ENCODE measurements around the gene CD44. TPM values are rescaled to one million over a fixed set of nuclear protein-coding genes. Genes with fewer than 3 reads are reported as not detected.

The CD44 gene
- total RNA-seq, 1 experiment from 2014 or later = 6.1 TPM

DNA sequence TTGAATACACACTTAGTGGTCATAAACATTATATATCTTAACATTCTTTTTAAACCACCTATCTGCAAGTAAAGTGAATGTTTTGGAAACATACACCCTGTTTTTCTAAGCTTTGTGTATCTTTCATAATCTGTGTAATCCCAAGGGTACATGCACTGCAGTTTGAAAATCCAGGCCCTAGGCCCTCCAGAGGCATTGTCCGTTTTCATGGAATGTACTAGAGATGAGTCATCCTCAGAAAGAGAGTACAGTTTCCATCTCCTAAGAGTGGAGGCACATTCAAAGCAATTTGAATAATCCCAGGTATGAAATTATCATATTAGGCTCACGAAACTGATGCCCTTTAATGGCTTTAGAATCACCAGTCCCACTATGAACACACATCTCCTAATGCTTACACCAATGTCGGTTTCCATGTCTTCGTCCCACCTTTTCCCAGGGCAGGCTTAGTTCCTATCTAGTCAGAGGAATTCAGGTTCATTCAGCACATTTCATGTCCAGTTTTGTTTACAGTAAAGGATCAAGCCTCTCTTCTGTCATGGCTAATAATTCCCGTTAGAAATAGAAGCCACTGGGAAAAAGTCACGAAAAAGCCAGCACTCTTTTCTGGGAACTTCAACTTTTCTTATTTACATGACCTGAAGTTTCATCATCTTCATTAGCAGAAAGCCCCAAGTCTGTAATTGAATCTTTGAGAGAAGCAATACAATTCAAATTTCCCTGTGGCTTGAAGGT is 39.5 kb upstream of the CD44 start:
- Histone ChIP-seq H3T11ph (ENCODE audit: low read length) (no peak overlapping the region), H3K27me3 (ENCODE audit: insufficient read depth, low read length) (no peaks in the 10 kb centered on the region), H3K9ac (ENCODE audit: extremely low read depth, insufficient read length, low read length) (no peak overlapping the region), H3K14ac (ENCODE audit: insufficient read depth, low read length) (no peak overlapping the region), H4K5ac (ENCODE audit: insufficient read length, low read depth, low read length) (no peak overlapping the region), H3K4me2 (ENCODE audit: insufficient read depth, insufficient read length, low read length) (no peak overlapping the region), H3K18ac (ENCODE audit: insufficient read length, low read depth, low read length) (no peak overlapping the region), H3K4ac (ENCODE audit: low read depth, low read length) (no peak overlapping the region), H3K79me2 (ENCODE audit: insufficient read depth, low read length) (no peaks in the 10 kb centered on the region), H3K79me1 (ENCODE audit: insufficient read depth, low read depth, low read length, poor library complexity, severe bottlenecking) (no peaks in the 10 kb centered on the region), H2BK20ac (ENCODE audit: low read depth, low read length, poor library complexity, severe bottlenecking) (no peak overlapping the region), H2BK5ac (ENCODE audit: insufficient read length, low read length) (no peak overlapping the region), H2BK15ac (ENCODE audit: low read depth, low read length) (no peak overlapping the region), H3K9me3 (ENCODE audit: control insufficient read depth, low read depth, low read length) (no peaks in the 10 kb centered on the region), H2BK120ac (ENCODE audit: low read depth, low read length, poor library complexity, severe bottlenecking) (no peak overlapping the region), H4K8ac (replicated peaks; ENCODE audit: insufficient read length, low read depth, low read length) (no peak overlapping the region), H3K4me1 (ENCODE audit: insufficient read depth, low read length) (no peaks in the 10 kb centered on the region), H3K27ac (ENCODE audit: insufficient read length, low read depth, low read length) (no peak overlapping the region), H2BK12ac (ENCODE audit: insufficient read length, low read depth, low read length) (no peak overlapping the region), H4K20me1 (ENCODE audit: control insufficient read depth, insufficient read depth, insufficient read length) (no peaks in the 10 kb centered on the region), H2AK5ac (ENCODE audit: insufficient read length, low read length) (no peak overlapping the region), H2AFZ (ENCODE audit: low read length) (no peak overlapping the region), H3K56ac (ENCODE audit: insufficient read length, low read depth, low read length) (no peak overlapping the region), H4K91ac (ENCODE audit: insufficient read length, low read depth, low read length) (no peak overlapping the region), H3K23ac (ENCODE audit: insufficient read length, low read depth, low read length) (no peak overlapping the region), H3K23me2 (ENCODE audit: insufficient read length, low read depth, low read length, poor library complexity, severe bottlenecking) (no peaks in the 10 kb centered on the region)
- no peak overlapping the region for H3K4me3 Mint-ChIP-seq
- H3K27ac Mint-ChIP-seq = no peak overlapping the region
- TF ChIP-seq, protein P1, sequence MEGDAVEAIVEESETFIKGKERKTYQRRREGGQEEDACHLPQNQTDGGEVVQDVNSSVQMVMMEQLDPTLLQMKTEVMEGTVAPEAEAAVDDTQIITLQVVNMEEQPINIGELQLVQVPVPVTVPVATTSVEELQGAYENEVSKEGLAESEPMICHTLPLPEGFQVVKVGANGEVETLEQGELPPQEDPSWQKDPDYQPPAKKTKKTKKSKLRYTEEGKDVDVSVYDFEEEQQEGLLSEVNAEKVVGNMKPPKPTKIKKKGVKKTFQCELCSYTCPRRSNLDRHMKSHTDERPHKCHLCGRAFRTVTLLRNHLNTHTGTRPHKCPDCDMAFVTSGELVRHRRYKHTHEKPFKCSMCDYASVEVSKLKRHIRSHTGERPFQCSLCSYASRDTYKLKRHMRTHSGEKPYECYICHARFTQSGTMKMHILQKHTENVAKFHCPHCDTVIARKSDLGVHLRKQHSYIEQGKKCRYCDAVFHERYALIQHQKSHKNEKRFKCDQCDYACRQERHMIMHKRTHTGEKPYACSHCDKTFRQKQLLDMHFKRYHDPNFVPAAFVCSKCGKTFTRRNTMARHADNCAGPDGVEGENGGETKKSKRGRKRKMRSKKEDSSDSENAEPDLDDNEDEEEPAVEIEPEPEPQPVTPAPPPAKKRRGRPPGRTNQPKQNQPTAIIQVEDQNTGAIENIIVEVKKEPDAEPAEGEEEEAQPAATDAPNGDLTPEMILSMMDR (conservative IDR thresholded peaks at IDR 0.05) = no peak
- no peaks in the 10 kb centered on the region; a peak in 1 of 5 replicates for H3K9me3 Mint-ChIP-seq
- no peak for DNase-seq
- peaks cover 1% of the 10 kb centered on the region for H3K27me3 Mint-ChIP-seq (ENCODE audit: low read depth)
- H3K36me3 Mint-ChIP-seq (ENCODE audit: insufficient read depth in 1 of 3, low read depth in 3 of 3) = no peaks in the 10 kb centered on the region
- no peaks in the 10 kb centered on the region for H3K4me1 Mint-ChIP-seq
- no CpG with 5 or more reads among the region's 6 CpGs for WGBS (ENCODE audit: extremely low coverage, insufficient read length, low lambda C conversion rate)
